GM23338 (cell line): ENCODE data around the gene SMC5.
"Not testable (repeated sequence)": the region's sequence is repeated elsewhere in the genome, so short reads cannot be mapped to it uniquely, and the experiment has no call there.

Experiments
- CREB1 ChIP-seq: fragments of 250-450 bp; sonication (Bioruptor Pico); IDR thresholded peaks from 2 replicates; pipeline ENCODE4 v1.5.0; 2020; ENCODE audit warnings: low read depth, mild to moderate bottlenecking, moderate library complexity
- CTCF ChIP-seq, 2 experiments: fragments of 200-600 bp in 1 of 2; sonication (generic) in 1 of 2; conservative IDR thresholded peaks; 2 replicates each; pipeline versions ENCODE4 v1.5.1 to v1.6.1; 2016 to 2017; ENCODE audit warnings: antibody characterized with exemption in 2 of 2, low read depth in 2 of 2, mild to moderate bottlenecking in 2 of 2, moderate library complexity in 1 of 2
- ETS1 ChIP-seq: IDR thresholded peaks from 2 replicates; pipeline ENCODE4 v1.6.1; 2016; ENCODE audit warnings: antibody characterized with exemption
- EZH2 ChIP-seq: fragments of 200-600 bp; sonication (generic); IDR thresholded peaks from one replicate; pipeline ENCODE4 v1.8.0; 2017; ENCODE audit warnings: antibody characterized with exemption, mild to moderate bottlenecking, low read depth; ENCODE audit not compliant: unreplicated experiment
- EZH2phosphoT487 ChIP-seq: fragments of 200-600 bp; sonication (generic); IDR thresholded peaks from one replicate; pipeline ENCODE4 v1.8.1; 2018; ENCODE audit warnings: antibody characterized with exemption; ENCODE audit not compliant: unreplicated experiment
- JUNB ChIP-seq: IDR thresholded peaks from one replicate; pipeline ENCODE4 v1.6.1; 2016; ENCODE audit warnings: antibody characterized with exemption; ENCODE audit not compliant: unreplicated experiment
- POLR2AphosphoS5 ChIP-seq: IDR thresholded peaks from 2 replicates; pipeline ENCODE4 v1.6.1; 2016; ENCODE audit warnings: antibody characterized with exemption, low read depth
- REST ChIP-seq: IDR thresholded peaks from one replicate; pipeline ENCODE4 v1.6.1; 2018; ENCODE audit warnings: antibody characterized with exemption; ENCODE audit not compliant: unreplicated experiment
- ZNF114 ChIP-seq: fragments of 250-450 bp; sonication (Bioruptor Pico); IDR thresholded peaks from 2 replicates; pipeline ENCODE4 v1.5.0; 2020; ENCODE audit warnings: mild to moderate bottlenecking, moderate library complexity
- ZNF331 ChIP-seq: fragments of 250-450 bp; sonication (Bioruptor Pico); IDR thresholded peaks from 2 replicates; pipeline ENCODE4 v1.5.0; 2020; ENCODE audit warnings: low read depth, mild to moderate bottlenecking, moderate library complexity

GRCh38 chr9:70401241-70401640 is 142.5 kb downstream of the SMC5 start:
- not testable (repeated sequence) for TF ChIP-seq EZH2; CTCF (conservative IDR thresholded peaks at IDR 0.05; ENCODE audit: low read depth in 2 of 2); JUNB; POLR2AphosphoS5; CREB1 (CRISPR knock-in tag); REST; EZH2phosphoT487; ZNF114 (CRISPR knock-in tag); ETS1; ZNF331
